ENCODE data around the gene ZNF175.

GRCh38 chr19:51621178-51621577 lies 50.1 kb downstream of the ZNF175 start:
- TF ChIP-seq TARDBP (IDR thresholded peaks at IDR 0.05) (no peak), FOXA1 (IDR thresholded peaks at IDR 0.05) (no peak)
